Hematopoietic multipotent progenitor cell treated with erythropoietin and hydrocortisone succinate and interleukin-3 and kit ligand, for 17 days (in vitro differentiated cells): ENCODE results near the gene FNDC5.
"Not testable (repeated sequence)": the region's sequence is repeated elsewhere in the genome, so short reads cannot be mapped to it uniquely, and the experiment has no call there.

Experiments used
- DNase-seq: peaks from one replicate; pipeline ENCODE4 v3.0.0-alpha.2; 2015; ENCODE audit warnings: low spot score

The FNDC5 gene

GRCh38 chr1:32870615-32871363, at the start of gene FNDC5:
FNDC5 (minus strand) TSS chr1:32870912.
- no peak for DNase-seq

- no peak for DNase-seq
These were observed 49.4 kb upstream of the FNDC5 start for GRCh38 chr1:32919811-32920733.

GRCh38 chr1:32918179-32918578, 47.5 kb upstream of the FNDC5 start:
- DNase-seq: no peak

- DNase-seq: no peak
These were observed 46.8 kb upstream of the FNDC5 start for GRCh38 chr1:32917521-32917920.

- no peak for DNase-seq
These were observed 45.3 kb upstream of the FNDC5 start for GRCh38 chr1:32915766-32916706.

- DNase-seq: no peak
These were observed 39.6 kb upstream of the FNDC5 start for GRCh38 chr1:32910319-32910718.

- DNase-seq: no peak
These were observed 36.7 kb upstream of the FNDC5 start for GRCh38 chr1:32907435-32907834.

GRCh38 chr1:32906654-32907053, 35.9 kb upstream of the FNDC5 start:
- DNase-seq: no peak

GRCh38 chr1:32905588-32905987, 34.9 kb upstream of the FNDC5 start:
- DNase-seq: not testable (repeated sequence)

- no peak for DNase-seq
These were observed 34.1 kb upstream of the FNDC5 start for GRCh38 chr1:32904797-32905196.

GRCh38 chr1:32903991-32904785, 33.5 kb upstream of the FNDC5 start:
- no peak for DNase-seq

- DNase-seq: no peak
These were observed 31.8 kb upstream of the FNDC5 start for GRCh38 chr1:32902535-32902920.

GRCh38 chr1:32901823-32902534, 31.3 kb upstream of the FNDC5 start:
- no peak for DNase-seq

GRCh38 chr1:32900956-32901822, 30.5 kb upstream of the FNDC5 start, which contains the start of gene TMEM54:
TMEM54 (minus strand) TSS chr1:32901389; CDS start chr1:32901238, 151 bp downstream.
- DNase-seq: no peak

GRCh38 chr1:32900371-32900955, 29.8 kb upstream of the FNDC5 start:
- no peak for DNase-seq

GRCh38 chr1:32899586-32900296, 29.0 kb upstream of the FNDC5 start:
- no peak for DNase-seq

- DNase-seq: no peak
These were observed 28.2 kb upstream of the FNDC5 start for GRCh38 chr1:32898958-32899357.

- no peak for DNase-seq
These were observed 27.3 kb upstream of the FNDC5 start for GRCh38 chr1:32898056-32898455.
